Measurements from ENCODE around the gene CNPY3. TPM values are rescaled to one million over a fixed set of nuclear protein-coding genes. Genes with fewer than 3 reads are reported as not detected.
A peak's percentile ranks its signal among the peaks of the same experiment; 100 is the strongest.

The CNPY3 gene
- polyA plus RNA-seq, 1 of the 3 experiments (the other 2 are of a cell fraction): 77.5 TPM

DNA sequence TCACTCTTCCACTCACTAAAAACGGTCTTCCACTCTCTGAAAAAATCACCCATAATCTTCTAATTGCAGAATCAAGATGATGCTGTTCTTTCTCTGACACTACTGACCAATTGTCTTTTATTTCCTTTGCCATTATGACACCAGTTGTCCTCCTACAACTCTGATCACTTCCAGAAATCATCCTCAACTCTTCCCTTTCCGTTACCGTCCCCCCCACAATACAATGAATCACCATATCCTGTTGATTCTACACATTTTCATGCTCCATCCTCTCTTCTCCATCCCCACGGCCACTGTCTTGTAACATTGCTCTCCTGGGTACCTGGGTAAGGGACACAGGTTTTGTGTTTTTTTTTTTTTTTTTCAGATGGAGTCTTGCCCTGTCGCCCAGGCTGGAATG lies 52.6 kb downstream of the CNPY3 start:
- Histone ChIP-seq H3K4me3 (ENCODE audit: low read depth in 2 of 2, low read length in 1 of 2) (no peak overlapping the region), H3F3A (replicated peaks; ENCODE audit: insufficient read depth) (peaks cover 12% of the 10 kb centered on the region), H3K79me2 (ENCODE audit: insufficient read depth) (peaks cover 44% of the 10 kb centered on the region), H3K27me3 (ENCODE audit: insufficient read depth) (no peaks in the 10 kb centered on the region), H3K9me2 (no peaks in the 10 kb centered on the region), H2AFZ (ENCODE audit: low read depth) (no peak overlapping the region), H3K4me1 (ENCODE audit: control insufficient read depth in 1 of 2, insufficient read depth in 2 of 2, low read depth in 1 of 2, low read length in 1 of 2) (peaks cover 12 to 27% of the 10 kb centered on the region in 2 experiments; a peak in 2 of 4 replicates), H3K9ac (no peak overlapping the region), H3K27ac (ENCODE audit: low read depth in 2 of 2, low read length in 1 of 2) (no peak overlapping the region), H4K20me1 (ENCODE audit: insufficient read depth) (no peaks in the 10 kb centered on the region), H3K4me2 (no peak overlapping the region), H3K36me3 (replicated peaks in 1 of 2; ENCODE audit: control insufficient read depth in 1 of 2, insufficient read depth in 2 of 2, low read length in 1 of 2) (no peaks in the 10 kb centered on the region), H3K9me3 (no peaks in the 10 kb centered on the region)
- no peak for TF ChIP-seq SMC3 (IDR thresholded peaks at IDR 0.05; ENCODE audit: low read depth, low read length)
- TF ChIP-seq, protein P1, sequence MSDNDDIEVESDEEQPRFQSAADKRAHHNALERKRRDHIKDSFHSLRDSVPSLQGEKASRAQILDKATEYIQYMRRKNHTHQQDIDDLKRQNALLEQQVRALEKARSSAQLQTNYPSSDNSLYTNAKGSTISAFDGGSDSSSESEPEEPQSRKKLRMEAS (IDR thresholded peaks at IDR 0.05; ENCODE audit: low read depth): no peak
- TF ChIP-seq TCF12 (IDR thresholded peaks at IDR 0.05): no peak
- DNase-seq: no peak
- ChIA-PET CTCF (no interaction called here), POLR2A (no interaction called here)
- WGBS (ENCODE audit: low lambda C conversion rate): 75% methylated on average over 5 of the region's 5 CpGs

DNA sequence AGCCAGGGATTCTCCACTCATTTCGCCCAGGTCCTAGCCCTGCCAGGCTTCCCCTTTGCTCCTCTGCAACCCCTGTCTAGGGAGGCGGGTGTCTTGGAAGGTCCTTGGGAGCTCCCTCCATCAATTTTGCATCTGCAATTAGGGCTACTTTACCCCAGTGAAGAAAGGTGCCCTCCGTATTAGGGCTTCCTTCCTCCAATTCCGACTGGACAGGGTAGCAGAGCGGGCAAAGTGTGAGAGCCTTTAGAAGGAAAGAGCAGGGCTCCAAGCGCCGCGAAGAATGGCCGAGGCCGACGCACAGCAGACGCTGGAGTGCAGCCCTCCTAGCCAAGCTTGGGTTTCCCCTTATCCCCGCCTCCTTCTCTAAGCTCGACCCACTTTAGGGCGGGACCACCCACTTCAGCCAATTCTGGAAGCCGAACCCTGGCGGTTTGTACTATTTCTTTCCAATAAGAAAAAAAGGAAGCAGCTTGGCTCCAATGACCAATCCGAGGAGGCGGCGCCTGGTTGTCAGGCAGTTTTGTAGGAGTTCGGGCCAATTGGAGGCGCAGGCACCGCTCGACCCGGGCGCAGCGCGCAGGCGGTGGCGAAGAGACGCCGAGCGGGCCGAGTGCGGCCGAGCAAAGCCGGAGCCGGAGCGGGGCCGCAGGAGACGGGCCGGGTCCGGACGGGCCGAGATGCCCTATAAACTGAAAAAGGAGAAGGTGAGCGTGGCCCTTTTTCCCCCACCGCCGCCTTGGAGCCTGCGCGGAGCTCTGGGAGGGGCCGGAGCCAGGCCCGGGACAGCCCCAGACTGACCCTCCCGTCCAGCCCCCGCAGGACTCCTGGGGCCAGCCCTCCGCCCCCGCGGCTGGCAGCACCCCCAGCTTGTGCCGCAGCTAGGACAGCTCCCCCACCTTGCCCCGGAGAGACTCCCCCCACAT lies 55.0 kb downstream of the CNPY3 start, which contains the start of gene PPP2R5D:
Gene PPP2R5D, plus strand, starts transcription at position 570 of the 923 bp plus-strand sequence. Its CDS starts 108 bp downstream, at position 678.
- Histone ChIP-seq H3K36me3 (replicated peaks in 1 of 2; ENCODE audit: control insufficient read depth in 1 of 2, insufficient read depth in 2 of 2, low read length in 1 of 2) (peaks cover 3 to 5% of the 10 kb centered on the region in 2 experiments), H3K27ac (ENCODE audit: low read depth in 2 of 2, low read length in 1 of 2) (peak within 1 kb of the TSS; percentile 66 to 93), H4K20me1 (ENCODE audit: insufficient read depth) (no peaks in the 10 kb centered on the region), H3K79me2 (ENCODE audit: insufficient read depth) (peaks cover 37% of the 10 kb centered on the region), H3K9ac (peak within 1 kb of the TSS; percentile 79), H3K9me2 (no peaks in the 10 kb centered on the region), H3K27me3 (ENCODE audit: insufficient read depth) (no peaks in the 10 kb centered on the region), H3K4me3 (ENCODE audit: low read depth in 2 of 2, low read length in 1 of 2) (peak within 1 kb of the TSS; percentile 69 to 70), H3F3A (replicated peaks; ENCODE audit: insufficient read depth) (peaks cover 7% of the 10 kb centered on the region), H2AFZ (ENCODE audit: low read depth) (peak within 1 kb of the TSS; percentile 81), H3K9me3 (no peaks in the 10 kb centered on the region), H3K4me1 (ENCODE audit: control insufficient read depth in 1 of 2, insufficient read depth in 2 of 2, low read depth in 1 of 2, low read length in 1 of 2) (peaks cover 20 to 24% of the 10 kb centered on the region in 2 experiments; a peak in 3 of 4 replicates), H3K4me2 (peak within 1 kb of the TSS; percentile 90)
- ChIA-PET CTCF (interaction anchor here (0.9 to 1.7 kb wide), 6 partner anchors 19 to 160 kb away, joined by 3 to 4 read pairs (median 4); no protein-coding TSS in a partner anchor), POLR2A (interaction anchor here (0.5 to 1.8 kb wide), 17 partner anchors 9 to 731 kb away, joined by 3 to 14 read pairs (median 3); partner anchors contain the start of genes CNPY3, CUL7, KLHDC3 and MEA1)
- DNase-seq: peak; percentile 94
- WGBS (ENCODE audit: low lambda C conversion rate): 2% methylated on average over 30 of the region's 59 CpGs
- TF ChIP-seq GABPA (IDR thresholded peaks at IDR 0.05; ENCODE audit: low read depth) (no peak), TCF12 (IDR thresholded peaks at IDR 0.05) (no peak), EZH2phosphoT487 (IDR thresholded peaks at IDR 0.05; ENCODE audit: borderline replicate concordance, low read depth) (no peak), MEF2A (IDR thresholded peaks at IDR 0.05; ENCODE audit: borderline replicate concordance, low read depth) (no peak), MXI1 (IDR thresholded peaks at IDR 0.05; ENCODE audit: low read depth, low read length) (0 out of 2 replicates have a peak, but pooled peaks have one; percentile 9), CHD2 (IDR thresholded peaks at IDR 0.05; ENCODE audit: low read length, partially characterized antibody) (peak; percentile 58), RFX5 (IDR thresholded peaks at IDR 0.05; ENCODE audit: low read length) (peak; percentile 100), NRF1 (IDR thresholded peaks at IDR 0.05; ENCODE audit: low read depth, low read length) (peak; percentile 68), JUND (IDR thresholded peaks at IDR 0.05) (no peak), SIN3A (IDR thresholded peaks at IDR 0.05; ENCODE audit: borderline replicate concordance, low read depth, low read length) (0 out of 2 replicates have a peak, but pooled peaks have one; percentile 22), TAF1 (IDR thresholded peaks at IDR 0.05; ENCODE audit: borderline replicate concordance, low read depth, low read length) (peak; percentile 85), FOXM1 (IDR thresholded peaks at IDR 0.05; ENCODE audit: low read depth) (no peak), POLR2AphosphoS5 (IDR thresholded peaks at IDR 0.05; ENCODE audit: low read depth, low read length) (peak; percentile 98)
- TF ChIP-seq, protein P2, sequence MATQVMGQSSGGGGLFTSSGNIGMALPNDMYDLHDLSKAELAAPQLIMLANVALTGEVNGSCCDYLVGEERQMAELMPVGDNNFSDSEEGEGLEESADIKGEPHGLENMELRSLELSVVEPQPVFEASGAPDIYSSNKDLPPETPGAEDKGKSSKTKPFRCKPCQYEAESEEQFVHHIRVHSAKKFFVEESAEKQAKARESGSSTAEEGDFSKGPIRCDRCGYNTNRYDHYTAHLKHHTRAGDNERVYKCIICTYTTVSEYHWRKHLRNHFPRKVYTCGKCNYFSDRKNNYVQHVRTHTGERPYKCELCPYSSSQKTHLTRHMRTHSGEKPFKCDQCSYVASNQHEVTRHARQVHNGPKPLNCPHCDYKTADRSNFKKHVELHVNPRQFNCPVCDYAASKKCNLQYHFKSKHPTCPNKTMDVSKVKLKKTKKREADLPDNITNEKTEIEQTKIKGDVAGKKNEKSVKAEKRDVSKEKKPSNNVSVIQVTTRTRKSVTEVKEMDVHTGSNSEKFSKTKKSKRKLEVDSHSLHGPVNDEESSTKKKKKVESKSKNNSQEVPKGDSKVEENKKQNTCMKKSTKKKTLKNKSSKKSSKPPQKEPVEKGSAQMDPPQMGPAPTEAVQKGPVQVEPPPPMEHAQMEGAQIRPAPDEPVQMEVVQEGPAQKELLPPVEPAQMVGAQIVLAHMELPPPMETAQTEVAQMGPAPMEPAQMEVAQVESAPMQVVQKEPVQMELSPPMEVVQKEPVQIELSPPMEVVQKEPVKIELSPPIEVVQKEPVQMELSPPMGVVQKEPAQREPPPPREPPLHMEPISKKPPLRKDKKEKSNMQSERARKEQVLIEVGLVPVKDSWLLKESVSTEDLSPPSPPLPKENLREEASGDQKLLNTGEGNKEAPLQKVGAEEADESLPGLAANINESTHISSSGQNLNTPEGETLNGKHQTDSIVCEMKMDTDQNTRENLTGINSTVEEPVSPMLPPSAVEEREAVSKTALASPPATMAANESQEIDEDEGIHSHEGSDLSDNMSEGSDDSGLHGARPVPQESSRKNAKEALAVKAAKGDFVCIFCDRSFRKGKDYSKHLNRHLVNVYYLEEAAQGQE (IDR thresholded peaks at IDR 0.05; ENCODE audit: low read depth, low read length): 0 out of 2 replicates have a peak, but pooled peaks have one; percentile 33
- TF ChIP-seq, protein P3, sequence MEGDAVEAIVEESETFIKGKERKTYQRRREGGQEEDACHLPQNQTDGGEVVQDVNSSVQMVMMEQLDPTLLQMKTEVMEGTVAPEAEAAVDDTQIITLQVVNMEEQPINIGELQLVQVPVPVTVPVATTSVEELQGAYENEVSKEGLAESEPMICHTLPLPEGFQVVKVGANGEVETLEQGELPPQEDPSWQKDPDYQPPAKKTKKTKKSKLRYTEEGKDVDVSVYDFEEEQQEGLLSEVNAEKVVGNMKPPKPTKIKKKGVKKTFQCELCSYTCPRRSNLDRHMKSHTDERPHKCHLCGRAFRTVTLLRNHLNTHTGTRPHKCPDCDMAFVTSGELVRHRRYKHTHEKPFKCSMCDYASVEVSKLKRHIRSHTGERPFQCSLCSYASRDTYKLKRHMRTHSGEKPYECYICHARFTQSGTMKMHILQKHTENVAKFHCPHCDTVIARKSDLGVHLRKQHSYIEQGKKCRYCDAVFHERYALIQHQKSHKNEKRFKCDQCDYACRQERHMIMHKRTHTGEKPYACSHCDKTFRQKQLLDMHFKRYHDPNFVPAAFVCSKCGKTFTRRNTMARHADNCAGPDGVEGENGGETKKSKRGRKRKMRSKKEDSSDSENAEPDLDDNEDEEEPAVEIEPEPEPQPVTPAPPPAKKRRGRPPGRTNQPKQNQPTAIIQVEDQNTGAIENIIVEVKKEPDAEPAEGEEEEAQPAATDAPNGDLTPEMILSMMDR (IDR thresholded peaks at IDR 0.05): no peak
- TF ChIP-seq, protein P4, sequence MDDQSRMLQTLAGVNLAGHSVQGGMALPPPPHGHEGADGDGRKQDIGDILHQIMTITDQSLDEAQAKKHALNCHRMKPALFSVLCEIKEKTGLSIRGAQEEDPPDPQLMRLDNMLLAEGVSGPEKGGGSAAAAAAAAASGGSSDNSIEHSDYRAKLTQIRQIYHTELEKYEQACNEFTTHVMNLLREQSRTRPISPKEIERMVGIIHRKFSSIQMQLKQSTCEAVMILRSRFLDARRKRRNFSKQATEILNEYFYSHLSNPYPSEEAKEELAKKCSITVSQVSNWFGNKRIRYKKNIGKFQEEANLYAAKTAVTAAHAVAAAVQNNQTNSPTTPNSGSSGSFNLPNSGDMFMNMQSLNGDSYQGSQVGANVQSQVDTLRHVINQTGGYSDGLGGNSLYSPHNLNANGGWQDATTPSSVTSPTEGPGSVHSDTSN (IDR thresholded peaks at IDR 0.05): 0 out of 2 replicates have a peak, but pooled peaks have one; percentile 2
- TF ChIP-seq, protein P1 (IDR thresholded peaks at IDR 0.05; ENCODE audit: low read depth): 0 out of 2 replicates have a peak, but pooled peaks have one; percentile 29
